GM12873 (cell line): ENCODE results near the gene UCK1.

Experiments
- TF ChIP-seq, protein P1 (sequence below): IDR thresholded peaks from 2 replicates; pipeline ENCODE4 v1.5.1; 2012; ENCODE audit warnings: low read depth, mild to moderate bottlenecking, moderate library complexity, low read length, control low read depth; ENCODE audit not compliant: insufficient read depth; ENCODE audit errors: missing control alignments

Gene UCK1

DNA sequence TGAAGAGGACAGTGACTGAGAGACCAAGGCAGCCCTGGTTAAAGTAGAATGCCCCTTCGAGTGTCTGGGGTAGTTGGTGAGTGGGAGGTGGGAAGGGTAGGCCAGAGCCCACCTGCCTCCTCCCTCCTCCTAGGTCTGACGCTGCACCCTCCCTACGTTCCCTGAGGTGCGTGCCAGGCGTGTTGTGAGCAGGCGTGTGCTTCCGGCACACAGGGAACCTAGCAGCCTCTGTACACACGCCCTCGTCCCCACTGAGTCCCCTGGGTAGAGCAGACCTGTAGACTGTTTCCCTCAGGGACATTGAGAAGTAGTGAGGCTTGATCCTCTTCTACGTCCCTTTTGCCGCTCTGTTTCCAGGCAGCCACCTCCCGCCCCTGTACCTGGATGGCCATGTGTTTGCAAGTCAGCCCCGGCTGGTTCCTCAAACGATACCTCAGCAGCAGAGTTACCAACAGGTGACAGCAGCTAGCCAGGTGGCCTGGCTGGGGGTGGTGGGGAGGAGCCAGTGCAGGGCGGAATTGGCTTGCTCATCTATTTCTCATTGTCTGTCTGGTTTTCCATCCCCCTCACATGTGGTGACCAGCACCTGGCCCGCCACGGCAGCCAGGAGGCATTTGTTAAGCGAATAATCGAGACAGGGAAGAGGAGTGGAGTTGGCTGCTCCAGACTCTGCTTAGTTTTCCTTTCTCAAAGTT is 45.2 kb downstream of the UCK1 start:
- TF ChIP-seq, protein P1, sequence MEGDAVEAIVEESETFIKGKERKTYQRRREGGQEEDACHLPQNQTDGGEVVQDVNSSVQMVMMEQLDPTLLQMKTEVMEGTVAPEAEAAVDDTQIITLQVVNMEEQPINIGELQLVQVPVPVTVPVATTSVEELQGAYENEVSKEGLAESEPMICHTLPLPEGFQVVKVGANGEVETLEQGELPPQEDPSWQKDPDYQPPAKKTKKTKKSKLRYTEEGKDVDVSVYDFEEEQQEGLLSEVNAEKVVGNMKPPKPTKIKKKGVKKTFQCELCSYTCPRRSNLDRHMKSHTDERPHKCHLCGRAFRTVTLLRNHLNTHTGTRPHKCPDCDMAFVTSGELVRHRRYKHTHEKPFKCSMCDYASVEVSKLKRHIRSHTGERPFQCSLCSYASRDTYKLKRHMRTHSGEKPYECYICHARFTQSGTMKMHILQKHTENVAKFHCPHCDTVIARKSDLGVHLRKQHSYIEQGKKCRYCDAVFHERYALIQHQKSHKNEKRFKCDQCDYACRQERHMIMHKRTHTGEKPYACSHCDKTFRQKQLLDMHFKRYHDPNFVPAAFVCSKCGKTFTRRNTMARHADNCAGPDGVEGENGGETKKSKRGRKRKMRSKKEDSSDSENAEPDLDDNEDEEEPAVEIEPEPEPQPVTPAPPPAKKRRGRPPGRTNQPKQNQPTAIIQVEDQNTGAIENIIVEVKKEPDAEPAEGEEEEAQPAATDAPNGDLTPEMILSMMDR: no peak

DNA sequence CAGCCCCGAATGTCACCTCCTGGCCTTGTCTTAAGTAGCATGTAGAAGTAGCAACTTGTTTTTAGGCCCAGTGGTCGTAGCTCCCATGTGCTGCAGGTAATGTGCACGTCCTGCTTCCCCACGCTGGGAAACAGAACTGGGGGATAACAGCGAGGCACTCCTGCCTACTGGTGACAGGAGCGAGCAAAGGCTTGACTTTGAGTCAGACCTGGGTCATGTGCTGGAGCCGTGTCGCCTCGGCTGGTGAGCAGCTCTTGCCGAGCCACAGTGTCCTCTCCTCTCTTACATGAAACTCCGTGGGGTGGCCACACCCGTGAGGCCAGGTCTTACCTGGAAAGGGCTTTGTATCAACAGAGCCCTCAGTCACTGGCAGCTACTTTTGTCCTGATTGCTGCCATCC is 45.9 kb downstream of the UCK1 start:
- TF ChIP-seq, protein P1: no peak

DNA sequence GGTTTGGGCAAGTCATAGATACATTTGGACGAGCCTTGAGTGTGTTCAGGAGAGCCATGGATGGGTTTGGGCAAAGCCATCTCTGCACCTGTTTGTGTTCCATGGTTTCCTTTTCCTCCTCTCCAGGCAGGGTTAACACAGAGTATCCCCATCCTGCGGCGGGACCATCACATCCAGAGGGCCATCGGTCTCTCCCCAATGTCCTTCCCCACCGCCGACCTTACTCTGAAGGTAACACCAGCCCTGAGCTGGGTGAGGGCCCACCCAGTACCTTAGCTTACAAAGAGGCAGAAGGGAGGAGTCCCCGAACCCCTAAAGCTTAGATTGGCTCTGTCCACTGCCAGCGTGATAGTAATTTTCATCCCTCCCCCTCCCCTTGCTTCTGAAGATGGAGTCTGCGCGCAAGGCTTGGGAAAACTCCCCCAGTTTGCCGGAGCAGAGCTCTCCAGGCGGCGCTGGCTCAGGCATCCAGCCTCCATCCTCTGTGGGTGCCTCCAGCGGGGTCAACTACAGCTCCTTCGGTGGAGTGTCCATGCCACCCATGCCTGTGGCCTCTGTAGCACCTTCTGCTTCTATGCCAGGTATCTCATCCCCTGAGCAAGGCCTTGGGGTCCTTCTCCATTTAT is 46.4 kb downstream of the UCK1 start:
- TF ChIP-seq, protein P1: no peak

DNA sequence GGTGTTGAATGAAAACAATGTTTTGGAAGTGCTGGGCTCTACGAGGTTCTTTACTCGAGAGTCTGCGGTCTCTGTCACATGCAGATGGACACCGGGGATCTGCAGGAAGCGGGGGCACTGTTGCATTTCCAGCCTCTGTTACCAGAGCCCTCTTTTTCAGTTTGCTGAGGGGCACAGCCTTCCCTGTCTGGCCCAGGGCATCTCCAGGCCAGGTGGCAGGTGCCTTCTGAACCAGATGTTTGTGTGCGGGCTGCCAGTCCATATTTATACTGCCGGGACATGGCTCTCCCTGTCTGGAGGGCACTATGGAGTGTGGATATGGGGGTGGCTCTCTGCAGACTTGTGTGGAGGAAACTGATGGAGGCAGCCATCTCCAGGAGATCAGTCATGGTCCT is 47.0 kb downstream of the UCK1 start:
- TF ChIP-seq, protein P1: no peak

DNA sequence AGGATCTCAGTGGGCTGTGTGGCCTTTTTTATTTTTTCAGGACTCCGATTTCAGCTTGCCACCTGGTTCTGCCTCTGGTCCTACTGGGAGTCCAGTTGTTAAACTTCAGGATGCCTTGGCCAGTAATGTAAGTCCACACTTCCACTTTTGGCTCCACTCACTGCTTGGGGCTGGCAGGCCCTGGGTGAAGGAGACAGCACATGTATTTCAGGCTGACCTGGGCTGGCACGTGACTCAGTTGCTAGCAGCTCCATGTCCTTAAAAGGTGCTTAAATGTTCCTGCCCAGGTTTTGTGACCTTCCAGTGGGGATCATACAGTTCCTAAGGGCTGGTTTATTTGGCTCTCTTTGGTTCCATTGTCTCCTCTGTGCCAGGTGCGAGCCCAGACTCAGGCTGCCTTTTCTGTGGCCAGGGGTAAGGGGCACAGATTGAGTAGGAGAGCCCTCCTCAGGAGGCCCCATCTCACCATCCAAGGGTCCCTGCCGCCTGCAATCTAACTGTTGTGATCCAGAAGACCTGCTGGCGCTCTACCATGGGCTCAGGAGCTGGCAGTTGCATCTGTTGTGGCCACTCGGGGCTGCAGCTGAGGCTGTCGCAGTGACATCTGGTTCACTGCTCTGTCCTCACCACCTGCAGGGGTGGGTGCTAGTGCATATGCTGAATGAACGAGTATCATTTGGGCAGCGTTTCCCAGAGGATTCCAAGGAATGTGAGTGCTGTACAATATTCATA is 47.6 kb downstream of the UCK1 start:
- TF ChIP-seq, protein P1: no peak

DNA sequence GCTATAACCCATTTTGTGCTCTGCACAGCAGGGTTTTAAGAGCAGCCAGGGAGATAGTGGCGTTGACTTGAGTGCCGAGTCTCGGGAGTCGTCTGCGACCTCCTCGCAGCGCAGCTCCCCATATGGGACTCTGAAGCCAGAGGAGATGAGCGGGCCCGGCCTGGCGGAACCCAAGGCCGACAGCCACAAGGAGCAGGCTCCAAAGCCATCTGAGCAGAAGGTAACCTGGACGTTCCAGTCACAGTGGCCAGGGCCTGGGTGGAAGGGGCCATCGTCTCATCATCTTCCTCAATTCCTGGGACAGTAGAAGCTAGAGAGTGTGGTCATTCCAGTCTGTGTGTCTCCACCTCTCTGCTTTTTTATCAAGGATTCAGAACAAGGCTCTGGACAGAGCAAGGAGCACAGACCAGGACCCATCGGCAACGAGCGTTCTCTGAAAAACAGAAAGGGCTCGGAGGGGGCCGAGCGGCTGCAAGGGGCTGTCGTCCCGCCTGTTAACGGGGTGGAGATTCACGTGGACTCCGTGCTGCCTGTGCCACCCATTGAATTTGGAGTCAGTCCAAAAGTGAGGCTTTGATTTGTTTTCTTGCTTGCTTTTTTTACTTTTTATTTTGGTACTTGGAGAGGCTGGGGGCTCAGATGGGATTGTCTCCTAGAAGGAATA is 48.6 kb downstream of the UCK1 start:
- TF ChIP-seq, protein P1: no peak
